EL (cell line): ENCODE data around the gene CFTR.

Experiments
- DNase-seq: peaks from one replicate; pipeline ENCODE4 v3.0.0-alpha.2; 2016

The CFTR gene

GRCh38 chr7:117656806-117657205 is 177.0 kb downstream of the CFTR start:
- no peak for DNase-seq

- DNase-seq, result no peak
These were observed 179.7 kb downstream of the CFTR start for GRCh38 chr7:117659531-117660011.

GRCh38 chr7:117661328-117661727 is 181.5 kb downstream of the CFTR start:
- DNase-seq, result no peak

GRCh38 chr7:117664047-117664446 is 184.2 kb downstream of the CFTR start:
- no peak for DNase-seq

- DNase-seq, result peak; percentile 24
These were observed 185.5 kb downstream of the CFTR start for GRCh38 chr7:117665368-117665767.

GRCh38 chr7:117666031-117666430 is 186.2 kb downstream of the CFTR start:
- DNase-seq, result peak; percentile 59

- no peak for DNase-seq
These were observed 186.9 kb downstream of the CFTR start for GRCh38 chr7:117666689-117667088.

- peak; percentile 2 for DNase-seq
These were observed 187.6 kb downstream of the CFTR start for GRCh38 chr7:117667456-117667855.

- DNase-seq, result no peak
These were observed 190.0 kb downstream of the CFTR start for GRCh38 chr7:117669818-117670217.

- DNase-seq, result no peak
These were observed 192.6 kb downstream of the CFTR start for GRCh38 chr7:117672453-117672852.

- no peak for DNase-seq
These were observed 193.5 kb downstream of the CFTR start for GRCh38 chr7:117673367-117673766.

- peak; percentile 9 for DNase-seq
These were observed 194.0 kb downstream of the CFTR start for GRCh38 chr7:117673839-117674238.

- DNase-seq, result no peak
These were observed 194.8 kb downstream of the CFTR start for GRCh38 chr7:117674617-117675016.

GRCh38 chr7:117675497-117676435 is 195.9 kb downstream of the CFTR start:
- DNase-seq, result no peak

- no peak for DNase-seq
These were observed 199.3 kb downstream of the CFTR start for GRCh38 chr7:117679120-117679519.

- DNase-seq, result no peak
These were observed 203.0 kb downstream of the CFTR start for GRCh38 chr7:117682681-117683385.

- no peak for DNase-seq
These were observed 203.8 kb downstream of the CFTR start for GRCh38 chr7:117683430-117684175.

- no peak for DNase-seq
These were observed 206.0 kb downstream of the CFTR start for GRCh38 chr7:117685795-117686194.

GRCh38 chr7:117686311-117686935 is 206.6 kb downstream of the CFTR start:
- no peak for DNase-seq

- no peak for DNase-seq
These were observed 208.3 kb downstream of the CFTR start for GRCh38 chr7:117688126-117688525.

- DNase-seq, result no peak
These were observed 209.6 kb downstream of the CFTR start for GRCh38 chr7:117689406-117689805.

GRCh38 chr7:117690147-117690546 is 210.3 kb downstream of the CFTR start:
- DNase-seq, result no peak

- no peak for DNase-seq
These were observed 212.5 kb downstream of the CFTR start for GRCh38 chr7:117692338-117692737.
